OCI-LY1 (cell line): Measurements from ENCODE around the gene DRD3.

ENCODE experiments used
- H2AFZ ChIP-seq: fragments of 200-600 bp; sonication (generic), shearing (Covaris generic); 2 replicates; pipeline ENCODE4 v1.6.0; 2014; ENCODE audit warnings: antibody characterized with exemption, mild to moderate bottlenecking, low read length
- H3F3A ChIP-seq: fragments of 200-600 bp; sonication (generic), shearing (Covaris generic); 2 replicates; pipeline ENCODE4 v1.6.0; 2014; ENCODE audit warnings: mild to moderate bottlenecking, antibody characterized with exemption, low read length, moderate library complexity; ENCODE audit not compliant: insufficient read depth
- H3K27ac ChIP-seq: fragments of 200-600 bp; sonication (generic); 2 replicates; pipeline ENCODE4 v1.5.1; 2014; ENCODE audit warnings: low read length, mixed run types, mild to moderate bottlenecking, low read depth; ENCODE audit not compliant: poor library complexity, severe bottlenecking
- H3K27me3 ChIP-seq: fragments of 200-600 bp; sonication (generic); 2 replicates; pipeline ENCODE4 v1.6.0; 2014; ENCODE audit warnings: antibody characterized with exemption, mild to moderate bottlenecking, low read length, moderate library complexity; ENCODE audit not compliant: insufficient read depth
- H3K36me3 ChIP-seq: fragments of 200-600 bp; sonication (generic); 2 replicates; pipeline ENCODE4 v1.6.1; 2014; ENCODE audit warnings: mild to moderate bottlenecking, antibody characterized with exemption, low read length, moderate library complexity, mixed read lengths; ENCODE audit not compliant: insufficient read depth
- H3K4me1 ChIP-seq: fragments of 200-600 bp; sonication (generic); 2 replicates; pipeline ENCODE4 v1.5.1; 2014; ENCODE audit warnings: mild to moderate bottlenecking, low read length, moderate library complexity; ENCODE audit not compliant: insufficient read depth, severe bottlenecking
- H3K4me2 ChIP-seq: fragments of 200-600 bp; sonication (generic), shearing (Covaris generic); 2 replicates; pipeline ENCODE4 v1.6.1; 2014; ENCODE audit warnings: low read length
- H3K4me3 ChIP-seq: fragments of 200-600 bp; sonication (generic); 2 replicates; pipeline ENCODE4 v1.5.1; 2014; ENCODE audit warnings: low read length, low read depth, mild to moderate bottlenecking, mixed read lengths; ENCODE audit not compliant: poor library complexity, severe bottlenecking
- H3K79me2 ChIP-seq: fragments of 200-600 bp; shearing (Covaris generic); 2 replicates; pipeline ENCODE4 v1.6.1; 2016; ENCODE audit warnings: mixed run types, low read length, mixed read lengths; ENCODE audit not compliant: insufficient read depth
- H3K9ac ChIP-seq: fragments of 200-600 bp; sonication (generic), shearing (Covaris generic); 2 replicates; pipeline ENCODE4 v1.6.1; 2014; ENCODE audit warnings: mild to moderate bottlenecking, low read length, mixed read lengths
- H3K9me2 ChIP-seq: fragments of 200-600 bp; sonication (generic), shearing (Covaris generic); 2 replicates; pipeline ENCODE4 v1.6.1; 2014; ENCODE audit warnings: low read depth, mild to moderate bottlenecking, low read length, mixed read lengths
- H3K9me3 ChIP-seq: fragments of 200-600 bp; shearing (Covaris generic); 2 replicates; pipeline ENCODE4 v1.6.1; 2014; ENCODE audit warnings: low read length, mixed read lengths
- H4K20me1 ChIP-seq: fragments of 200-600 bp; sonication (generic), shearing (Covaris generic); 2 replicates; pipeline ENCODE4 v1.6.0; 2016; ENCODE audit warnings: mild to moderate bottlenecking, low read length; ENCODE audit not compliant: insufficient read depth
- EZH2 ChIP-seq: fragments of 200-600 bp; sonication (generic), shearing (Covaris generic); IDR thresholded peaks from 2 replicates; pipeline ENCODE4 v1.8.0; 2017; ENCODE audit warnings: borderline replicate concordance, mixed run types, mild to moderate bottlenecking, antibody characterized with exemption, low read length, moderate library complexity, mixed read lengths
- TF ChIP-seq, protein P1 (sequence below): fragments of 200-600 bp; sonication (generic), shearing (Covaris generic); IDR thresholded peaks from 2 replicates; pipeline ENCODE4 v1.5.1; 2017; ENCODE audit warnings: mild to moderate bottlenecking, antibody characterized with exemption, low read length, moderate library complexity, mixed read lengths

DRD3 gene

GRCh38 chr3:114206342-114206741, 27.5 kb upstream of the DRD3 start:
- no peak overlapping the region for H3K27ac ChIP-seq
- no peaks in the 10 kb centered on the region for H3K27me3 ChIP-seq
- H3K9ac ChIP-seq, result no peak overlapping the region
- H3K36me3 ChIP-seq, result no peaks in the 10 kb centered on the region
- H3K4me3 ChIP-seq, result no peak overlapping the region
- no peaks in the 10 kb centered on the region for H3K9me3 ChIP-seq
- no peak overlapping the region for H3K4me2 ChIP-seq
- no peaks in the 10 kb centered on the region for H3K79me2 ChIP-seq
- no peaks in the 10 kb centered on the region for H3F3A ChIP-seq
- H2AFZ ChIP-seq, result no peak overlapping the region
- no peaks in the 10 kb centered on the region for H3K9me2 ChIP-seq
- H3K4me1 ChIP-seq, result no peaks in the 10 kb centered on the region
- TF ChIP-seq EZH2, result no peak
- TF ChIP-seq, protein P1, sequence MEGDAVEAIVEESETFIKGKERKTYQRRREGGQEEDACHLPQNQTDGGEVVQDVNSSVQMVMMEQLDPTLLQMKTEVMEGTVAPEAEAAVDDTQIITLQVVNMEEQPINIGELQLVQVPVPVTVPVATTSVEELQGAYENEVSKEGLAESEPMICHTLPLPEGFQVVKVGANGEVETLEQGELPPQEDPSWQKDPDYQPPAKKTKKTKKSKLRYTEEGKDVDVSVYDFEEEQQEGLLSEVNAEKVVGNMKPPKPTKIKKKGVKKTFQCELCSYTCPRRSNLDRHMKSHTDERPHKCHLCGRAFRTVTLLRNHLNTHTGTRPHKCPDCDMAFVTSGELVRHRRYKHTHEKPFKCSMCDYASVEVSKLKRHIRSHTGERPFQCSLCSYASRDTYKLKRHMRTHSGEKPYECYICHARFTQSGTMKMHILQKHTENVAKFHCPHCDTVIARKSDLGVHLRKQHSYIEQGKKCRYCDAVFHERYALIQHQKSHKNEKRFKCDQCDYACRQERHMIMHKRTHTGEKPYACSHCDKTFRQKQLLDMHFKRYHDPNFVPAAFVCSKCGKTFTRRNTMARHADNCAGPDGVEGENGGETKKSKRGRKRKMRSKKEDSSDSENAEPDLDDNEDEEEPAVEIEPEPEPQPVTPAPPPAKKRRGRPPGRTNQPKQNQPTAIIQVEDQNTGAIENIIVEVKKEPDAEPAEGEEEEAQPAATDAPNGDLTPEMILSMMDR, result no peak
- H4K20me1 ChIP-seq, result no peaks in the 10 kb centered on the region

DNA sequence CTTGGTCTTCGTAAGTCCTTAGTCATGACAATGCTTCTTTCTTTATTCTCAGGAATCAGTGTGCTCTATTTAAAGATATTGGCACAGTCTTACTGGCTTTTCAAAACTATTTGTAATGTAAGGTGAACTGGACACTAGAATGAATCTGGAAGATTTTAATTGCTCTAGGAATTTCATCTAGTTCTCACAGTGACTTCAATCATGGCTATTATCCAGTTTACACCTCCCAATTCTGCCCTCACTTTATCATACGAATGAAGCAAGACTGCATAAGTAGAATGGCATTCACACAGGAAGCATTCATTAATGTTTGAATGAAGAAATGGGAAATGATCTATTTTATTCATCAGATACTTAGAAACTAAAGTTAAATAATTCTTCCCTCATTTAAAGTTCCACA, 26.7 kb upstream of the DRD3 start:
- Histone ChIP-seq H3K4me3 (no peak overlapping the region), H3F3A (no peaks in the 10 kb centered on the region), H4K20me1 (no peaks in the 10 kb centered on the region), H3K27ac (no peak overlapping the region), H3K4me1 (no peaks in the 10 kb centered on the region), H3K36me3 (no peaks in the 10 kb centered on the region), H3K79me2 (no peaks in the 10 kb centered on the region), H3K27me3 (no peaks in the 10 kb centered on the region), H3K9me2 (no peaks in the 10 kb centered on the region), H3K9ac (no peak overlapping the region), H2AFZ (no peak overlapping the region), H3K4me2 (no peak overlapping the region), H3K9me3 (no peaks in the 10 kb centered on the region)
- TF ChIP-seq, protein P1, result no peak
- TF ChIP-seq EZH2, result no peak

DNA sequence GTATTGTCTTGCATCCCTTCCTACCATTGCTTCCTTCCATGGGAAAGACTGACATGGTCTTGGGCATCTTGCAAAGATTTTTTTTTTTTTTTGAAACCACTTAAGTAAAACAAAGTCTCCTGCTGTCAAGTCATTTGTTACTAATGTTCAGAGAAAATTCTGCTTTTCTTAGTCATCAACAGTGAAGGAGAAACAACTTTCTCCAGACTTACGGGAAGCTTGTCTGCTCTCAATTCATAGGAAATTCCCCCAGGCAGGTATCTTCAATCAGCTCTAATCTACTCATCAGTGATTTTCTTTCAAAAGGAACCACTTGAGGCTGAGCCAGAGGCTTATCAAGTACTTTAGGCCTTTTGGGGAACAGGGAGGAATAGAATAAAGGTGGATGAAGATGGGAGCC, 15.9 kb upstream of the DRD3 start:
- no peaks in the 10 kb centered on the region for H3K4me1 ChIP-seq
- H4K20me1 ChIP-seq, result no peaks in the 10 kb centered on the region
- no peaks in the 10 kb centered on the region for H3K36me3 ChIP-seq
- H3K4me3 ChIP-seq, result no peak overlapping the region
- H3K79me2 ChIP-seq, result no peaks in the 10 kb centered on the region
- no peak overlapping the region for H2AFZ ChIP-seq
- H3K27ac ChIP-seq, result no peak overlapping the region
- no peaks in the 10 kb centered on the region for H3K27me3 ChIP-seq
- no peaks in the 10 kb centered on the region for H3K9me3 ChIP-seq
- no peaks in the 10 kb centered on the region for H3F3A ChIP-seq
- no peaks in the 10 kb centered on the region for H3K9me2 ChIP-seq
- TF ChIP-seq EZH2, result no peak
- TF ChIP-seq, protein P1, result no peak
- no peak overlapping the region for H3K9ac ChIP-seq
- no peak overlapping the region for H3K4me2 ChIP-seq
